ENCODE data around the gene CCIN. TPM values are rescaled to one million over a fixed set of nuclear protein-coding genes. Genes with fewer than 3 reads are reported as not detected.
A peak's percentile ranks its signal among the peaks of the same experiment; 100 is the strongest.
"Not testable (repeated sequence)": the region's sequence is repeated elsewhere in the genome, so short reads cannot be mapped to it uniquely, and the experiment has no call there.

The CCIN gene
- total RNA-seq, 1 experiment from 2014 or later: 0.13 TPM

DNA sequence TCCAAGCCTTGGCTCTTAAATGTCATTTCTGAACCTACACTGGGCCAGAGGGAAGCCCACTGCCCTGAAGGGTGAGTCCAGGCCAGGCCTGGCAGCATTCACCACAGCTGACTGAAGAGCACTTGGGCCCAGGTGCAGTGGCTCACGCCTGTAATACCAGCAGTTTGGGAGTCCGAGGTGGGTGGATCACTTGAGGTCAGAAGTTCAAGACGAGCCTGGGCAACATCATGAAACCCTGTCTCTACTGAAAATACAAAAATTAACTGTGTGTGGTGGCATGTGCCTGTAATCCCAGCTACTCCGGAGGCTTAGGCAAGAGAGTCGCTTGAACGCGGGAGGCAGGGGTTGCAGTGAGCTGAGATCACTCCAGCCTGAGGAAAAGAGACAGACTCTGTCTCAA is 5.1 kb downstream of the CCIN start:
- BruUV-seq (replicated peaks): no TSS peak
- Histone ChIP-seq H3K36me3 (ENCODE audit: control insufficient read depth, insufficient read depth, low read length) (no peaks in the 10 kb centered on the region), H3K27ac (ENCODE audit: low read length) (no peak overlapping the region), H3K27me3 (ENCODE audit: control insufficient read depth, insufficient read depth, low read length) (no peaks in the 10 kb centered on the region), H3K4me3 (ENCODE audit: low read depth in 2 of 2, low read length in 2 of 2) (no peak overlapping the region), H3K4me1 (ENCODE audit: control insufficient read depth, insufficient read depth, low read length) (no peaks in the 10 kb centered on the region), H3K9me3 (ENCODE audit: control insufficient read depth, insufficient read depth, low read depth, low read length) (no peaks in the 10 kb centered on the region)
- CTCF ChIA-PET: no interaction called here
- no peak for DNase-seq (ENCODE audit: low read depth, low spot score)
- TF ChIP-seq POLR2AphosphoS5 (IDR thresholded peaks at IDR 0.05; ENCODE audit: low read depth, low read length) (no peak), TCF7L2 (IDR thresholded peaks at IDR 0.05; ENCODE audit: low read depth, low read length) (no peak)
- TF ChIP-seq, protein P1, sequence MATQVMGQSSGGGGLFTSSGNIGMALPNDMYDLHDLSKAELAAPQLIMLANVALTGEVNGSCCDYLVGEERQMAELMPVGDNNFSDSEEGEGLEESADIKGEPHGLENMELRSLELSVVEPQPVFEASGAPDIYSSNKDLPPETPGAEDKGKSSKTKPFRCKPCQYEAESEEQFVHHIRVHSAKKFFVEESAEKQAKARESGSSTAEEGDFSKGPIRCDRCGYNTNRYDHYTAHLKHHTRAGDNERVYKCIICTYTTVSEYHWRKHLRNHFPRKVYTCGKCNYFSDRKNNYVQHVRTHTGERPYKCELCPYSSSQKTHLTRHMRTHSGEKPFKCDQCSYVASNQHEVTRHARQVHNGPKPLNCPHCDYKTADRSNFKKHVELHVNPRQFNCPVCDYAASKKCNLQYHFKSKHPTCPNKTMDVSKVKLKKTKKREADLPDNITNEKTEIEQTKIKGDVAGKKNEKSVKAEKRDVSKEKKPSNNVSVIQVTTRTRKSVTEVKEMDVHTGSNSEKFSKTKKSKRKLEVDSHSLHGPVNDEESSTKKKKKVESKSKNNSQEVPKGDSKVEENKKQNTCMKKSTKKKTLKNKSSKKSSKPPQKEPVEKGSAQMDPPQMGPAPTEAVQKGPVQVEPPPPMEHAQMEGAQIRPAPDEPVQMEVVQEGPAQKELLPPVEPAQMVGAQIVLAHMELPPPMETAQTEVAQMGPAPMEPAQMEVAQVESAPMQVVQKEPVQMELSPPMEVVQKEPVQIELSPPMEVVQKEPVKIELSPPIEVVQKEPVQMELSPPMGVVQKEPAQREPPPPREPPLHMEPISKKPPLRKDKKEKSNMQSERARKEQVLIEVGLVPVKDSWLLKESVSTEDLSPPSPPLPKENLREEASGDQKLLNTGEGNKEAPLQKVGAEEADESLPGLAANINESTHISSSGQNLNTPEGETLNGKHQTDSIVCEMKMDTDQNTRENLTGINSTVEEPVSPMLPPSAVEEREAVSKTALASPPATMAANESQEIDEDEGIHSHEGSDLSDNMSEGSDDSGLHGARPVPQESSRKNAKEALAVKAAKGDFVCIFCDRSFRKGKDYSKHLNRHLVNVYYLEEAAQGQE (IDR thresholded peaks at IDR 0.05; ENCODE audit: insufficient read depth in 1 of 2, low read depth in 2 of 2, low read length in 1 of 2): no peak
- TF ChIP-seq, protein P2, sequence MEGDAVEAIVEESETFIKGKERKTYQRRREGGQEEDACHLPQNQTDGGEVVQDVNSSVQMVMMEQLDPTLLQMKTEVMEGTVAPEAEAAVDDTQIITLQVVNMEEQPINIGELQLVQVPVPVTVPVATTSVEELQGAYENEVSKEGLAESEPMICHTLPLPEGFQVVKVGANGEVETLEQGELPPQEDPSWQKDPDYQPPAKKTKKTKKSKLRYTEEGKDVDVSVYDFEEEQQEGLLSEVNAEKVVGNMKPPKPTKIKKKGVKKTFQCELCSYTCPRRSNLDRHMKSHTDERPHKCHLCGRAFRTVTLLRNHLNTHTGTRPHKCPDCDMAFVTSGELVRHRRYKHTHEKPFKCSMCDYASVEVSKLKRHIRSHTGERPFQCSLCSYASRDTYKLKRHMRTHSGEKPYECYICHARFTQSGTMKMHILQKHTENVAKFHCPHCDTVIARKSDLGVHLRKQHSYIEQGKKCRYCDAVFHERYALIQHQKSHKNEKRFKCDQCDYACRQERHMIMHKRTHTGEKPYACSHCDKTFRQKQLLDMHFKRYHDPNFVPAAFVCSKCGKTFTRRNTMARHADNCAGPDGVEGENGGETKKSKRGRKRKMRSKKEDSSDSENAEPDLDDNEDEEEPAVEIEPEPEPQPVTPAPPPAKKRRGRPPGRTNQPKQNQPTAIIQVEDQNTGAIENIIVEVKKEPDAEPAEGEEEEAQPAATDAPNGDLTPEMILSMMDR (IDR thresholded peaks at IDR 0.05): no peak
- POLR2A ChIA-PET: interaction anchor here (0.6 kb wide), 2 partner anchors 13 to 839 kb away, joined by 3 to 4 read pairs; no protein-coding TSS in a partner anchor
- intact Hi-C loops (cut with micrococcal nuclease; ENCODE audit: unreplicated experiment) (no loop called here), in situ Hi-C loops (cut with HindIII; ENCODE audit: low pct_unique_long_range_greater_than_20kb, low sequenced_read_pairs) (no loop called here)
- no peak for ATAC-seq

DNA sequence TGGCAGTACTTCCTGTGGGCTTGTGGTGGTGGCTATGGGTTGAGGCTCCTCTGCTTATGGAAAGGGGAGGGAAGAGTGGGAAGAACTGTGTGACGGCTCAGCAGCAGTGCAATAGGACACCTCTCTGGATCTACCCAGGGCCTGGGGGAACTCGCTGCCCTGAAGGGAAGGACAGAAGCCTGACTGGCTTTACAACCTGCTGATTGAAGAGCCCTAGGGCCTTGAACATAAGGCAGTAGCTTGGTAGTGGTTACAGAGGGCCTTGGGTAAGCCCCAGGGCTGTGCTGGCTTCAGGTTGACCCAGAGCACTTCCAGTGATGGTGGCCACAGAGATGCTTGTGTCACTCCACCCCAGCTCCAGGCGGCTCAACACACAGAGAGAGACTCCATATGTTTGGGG is 5.5 kb downstream of the CCIN start:
- no TSS peak for BruUV-seq (replicated peaks)
- no peaks in the 10 kb centered on the region for H3K9me3 ChIP-seq (ENCODE audit: control insufficient read depth, insufficient read depth, low read depth, low read length)
- ChIA-PET POLR2A (interaction anchor here (0.6 kb wide), 1 partner anchor 12 kb away, joined by 4 read pairs; no protein-coding TSS in a partner anchor), CTCF (no interaction called here)
- TF ChIP-seq, protein P2 (IDR thresholded peaks at IDR 0.05): no peak
- TF ChIP-seq POLR2AphosphoS5 (IDR thresholded peaks at IDR 0.05; ENCODE audit: low read depth, low read length) (no peak), TCF7L2 (IDR thresholded peaks at IDR 0.05; ENCODE audit: low read depth, low read length) (no peak), SIN3A (IDR thresholded peaks at IDR 0.05; ENCODE audit: borderline replicate concordance, insufficient read depth, low read depth, low read length) (no peak)
- TF ChIP-seq, protein P1 (IDR thresholded peaks at IDR 0.05; ENCODE audit: insufficient read depth in 1 of 2, low read depth in 2 of 2, low read length in 1 of 2): no peak
- no peaks in the 10 kb centered on the region for H3K4me1 ChIP-seq (ENCODE audit: control insufficient read depth, insufficient read depth, low read length)
- in situ Hi-C loops (cut with HindIII; ENCODE audit: low pct_unique_long_range_greater_than_20kb, low sequenced_read_pairs) (no loop called here), intact Hi-C loops (cut with micrococcal nuclease; ENCODE audit: unreplicated experiment) (no loop called here)
- no peak overlapping the region for H3K4me3 ChIP-seq (ENCODE audit: low read depth in 2 of 2, low read length in 2 of 2)
- H3K36me3 ChIP-seq (ENCODE audit: control insufficient read depth, insufficient read depth, low read length): no peaks in the 10 kb centered on the region
- 0 out of 2 replicates have a peak, but pooled peaks have one; percentile 28 for ATAC-seq
- DNase-seq (ENCODE audit: low read depth, low spot score): no peak
- no peak overlapping the region for H3K27ac ChIP-seq (ENCODE audit: low read length)
- H3K27me3 ChIP-seq (ENCODE audit: control insufficient read depth, insufficient read depth, low read length): no peaks in the 10 kb centered on the region

DNA sequence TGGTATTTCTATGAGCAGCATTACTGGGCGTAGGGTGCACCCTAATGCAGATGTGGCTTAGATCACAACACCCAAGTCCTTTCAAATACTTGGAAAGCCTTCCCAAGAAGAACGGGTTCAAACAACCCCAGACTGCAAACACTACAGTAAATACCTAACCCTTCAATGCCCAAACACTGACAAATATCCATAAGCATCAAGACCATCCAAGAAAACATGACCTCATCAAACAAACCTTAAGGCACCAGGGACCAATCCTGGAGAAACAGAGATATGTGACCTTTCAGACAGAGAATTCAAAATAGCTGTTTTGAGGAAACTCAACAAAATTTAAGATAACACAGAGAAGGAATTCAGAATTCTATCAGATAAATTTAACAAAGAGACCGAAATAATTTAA is 6.0 kb downstream of the CCIN start:
- H3K4me3 ChIP-seq (ENCODE audit: low read depth in 2 of 2, low read length in 2 of 2); H3K27ac ChIP-seq (ENCODE audit: low read length); H3K36me3 ChIP-seq (ENCODE audit: control insufficient read depth, insufficient read depth, low read length); ATAC-seq; DNase-seq (ENCODE audit: low read depth, low spot score); H3K27me3 ChIP-seq (ENCODE audit: control insufficient read depth, insufficient read depth, low read length); intact Hi-C loops (cut with micrococcal nuclease; ENCODE audit: unreplicated experiment); CTCF ChIA-PET; H3K4me1 ChIP-seq (ENCODE audit: control insufficient read depth, insufficient read depth, low read length); in situ Hi-C loops (cut with HindIII; ENCODE audit: low pct_unique_long_range_greater_than_20kb, low sequenced_read_pairs); H3K9me3 ChIP-seq (ENCODE audit: control insufficient read depth, insufficient read depth, low read depth, low read length); BruUV-seq (replicated peaks): not testable (repeated sequence)
- POLR2A ChIA-PET: interaction anchor here (0.6 kb wide), 1 partner anchor 74 kb away, joined by 7 read pairs; no protein-coding TSS in a partner anchor

GRCh38 chr9:36176496-36176895 is 7.3 kb downstream of the CCIN start:
- H3K9me3 ChIP-seq (ENCODE audit: control insufficient read depth, insufficient read depth, low read depth, low read length); DNase-seq (ENCODE audit: low read depth, low spot score); H3K36me3 ChIP-seq (ENCODE audit: control insufficient read depth, insufficient read depth, low read length); in situ Hi-C loops (cut with HindIII; ENCODE audit: low pct_unique_long_range_greater_than_20kb, low sequenced_read_pairs); H3K27ac ChIP-seq (ENCODE audit: low read length); ATAC-seq; BruUV-seq (replicated peaks); H3K4me3 ChIP-seq (ENCODE audit: low read depth in 2 of 2, low read length in 2 of 2); H3K4me1 ChIP-seq (ENCODE audit: control insufficient read depth, insufficient read depth, low read length); CTCF ChIA-PET; H3K27me3 ChIP-seq (ENCODE audit: control insufficient read depth, insufficient read depth, low read length); intact Hi-C loops (cut with micrococcal nuclease; ENCODE audit: unreplicated experiment); POLR2A ChIA-PET: not testable (repeated sequence)

Measured in Panc1 (cell line).